AML-193 (cell line): ENCODE measurements around the gene TC2N.
"Not testable (repeated sequence)": the region's sequence is repeated elsewhere in the genome, so short reads cannot be mapped to it uniquely, and the experiment has no call there.

Experiments
- DNase-seq, 2 experiments: peaks; one replicate each; lab custom pipeline; 2025; lab: John Stamatoyannopoulos, UW

TC2N gene

GRCh38 chr14:91869556-91869955, 2.2 kb upstream of the TC2N start:
- no peak for DNase-seq

GRCh38 chr14:91866511-91867295, 633 bp downstream of the TC2N start:
- DNase-seq, result no peak

- no peak for DNase-seq
Measured at GRCh38 chr14:91866061-91866460, 1.3 kb downstream of the TC2N start.

- no peak for DNase-seq
Measured at GRCh38 chr14:91862417-91862816, 4.9 kb downstream of the TC2N start.

- DNase-seq, result no peak
Measured at GRCh38 chr14:91861091-91861490, 6.2 kb downstream of the TC2N start.

- DNase-seq, result no peak
Measured at GRCh38 chr14:91860238-91860637, 7.1 kb downstream of the TC2N start.

- DNase-seq, result no peak
Measured at GRCh38 chr14:91858536-91859275, 8.6 kb downstream of the TC2N start.

GRCh38 chr14:91857614-91858013, 9.7 kb downstream of the TC2N start:
- no peak for DNase-seq

- DNase-seq, result no peak
Measured at GRCh38 chr14:91854327-91854934, 12.9 kb downstream of the TC2N start.

GRCh38 chr14:91851563-91851962, 15.8 kb downstream of the TC2N start:
- no peak for DNase-seq

GRCh38 chr14:91848504-91849001, 18.8 kb downstream of the TC2N start:
- DNase-seq, result no peak

- DNase-seq, result no peak
Measured at GRCh38 chr14:91847693-91848092, 19.6 kb downstream of the TC2N start.

- no peak for DNase-seq
Measured at GRCh38 chr14:91845652-91846051, 21.7 kb downstream of the TC2N start.

GRCh38 chr14:91845056-91845455, 22.3 kb downstream of the TC2N start:
- not testable (repeated sequence) for DNase-seq

- no peak for DNase-seq
Measured at GRCh38 chr14:91844029-91844428, 23.3 kb downstream of the TC2N start.

- no peak for DNase-seq
Measured at GRCh38 chr14:91843437-91843836, 23.9 kb downstream of the TC2N start.

- DNase-seq, result no peak
Measured at GRCh38 chr14:91841065-91841464, 26.3 kb downstream of the TC2N start.

GRCh38 chr14:91839749-91840148, 27.6 kb downstream of the TC2N start:
- DNase-seq, result no peak

GRCh38 chr14:91837076-91837475, 30.3 kb downstream of the TC2N start:
- DNase-seq, result no peak

GRCh38 chr14:91835920-91836843, 31.2 kb downstream of the TC2N start:
- no peak for DNase-seq

GRCh38 chr14:91835197-91835919, 32.0 kb downstream of the TC2N start:
- no peak for DNase-seq
